Choroid plexus epithelial cell (primary cell): ENCODE measurements around the gene BPI.

Experiments
- DNase-seq: peaks from one replicate; pipeline ENCODE4 v3.0.0-alpha.2; 2010; ENCODE audit warnings: low read depth
- H3K4me3 ChIP-seq: 2 replicates; pipeline ENCODE4 v1.5.1; 2011; ENCODE audit warnings: low read depth, mild to moderate bottlenecking, control low read depth, low read length, moderate library complexity
- TF ChIP-seq, protein P1 (sequence below): conservative IDR thresholded peaks from 2 replicates; pipeline ENCODE4 v1.5.1; 2011; ENCODE audit warnings: low read depth, mild to moderate bottlenecking, control low read depth, inconsistent platforms, low read length, moderate library complexity

BPI gene

DNA sequence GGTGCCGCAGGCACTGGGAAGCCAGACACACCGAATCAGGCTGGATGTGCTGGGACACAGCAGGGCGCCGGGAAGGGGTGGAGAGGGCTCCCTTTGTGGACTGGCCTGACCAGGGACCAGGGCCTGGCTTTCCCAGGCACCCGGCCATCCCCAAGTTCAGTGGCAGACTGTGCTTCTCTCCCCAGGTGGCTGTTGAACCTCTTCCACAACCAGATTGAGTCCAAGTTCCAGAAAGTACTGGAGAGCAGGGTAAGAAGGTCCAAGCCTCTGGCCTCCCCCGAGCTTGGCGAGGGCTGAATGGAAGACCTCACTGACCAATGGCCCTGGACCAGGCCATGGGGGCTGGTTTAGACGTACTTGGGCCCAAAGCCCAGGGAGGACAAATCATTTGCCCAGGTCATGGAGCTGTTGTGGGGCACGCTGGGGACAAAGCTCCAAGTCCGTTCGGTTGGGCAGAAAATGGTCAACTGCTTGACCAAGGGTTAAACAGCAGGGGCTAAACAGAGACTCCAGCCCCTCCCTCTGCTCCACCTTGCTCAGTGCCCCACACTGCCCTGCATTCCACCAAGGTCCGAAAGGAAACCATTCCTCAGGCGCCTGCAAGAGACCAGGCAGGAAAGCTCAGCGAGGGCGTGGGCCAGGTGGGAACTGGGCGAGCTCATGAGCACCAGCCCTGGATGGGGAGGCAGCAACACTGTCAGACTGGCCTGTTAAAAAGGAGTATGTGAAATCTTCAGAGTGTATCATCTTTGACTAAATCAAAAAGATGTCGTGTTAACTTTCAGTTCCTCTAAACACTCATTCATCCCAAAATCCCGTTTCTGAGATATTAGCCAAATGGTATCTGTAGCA is 51.4 kb downstream of the BPI start:
- TF ChIP-seq, protein P1, sequence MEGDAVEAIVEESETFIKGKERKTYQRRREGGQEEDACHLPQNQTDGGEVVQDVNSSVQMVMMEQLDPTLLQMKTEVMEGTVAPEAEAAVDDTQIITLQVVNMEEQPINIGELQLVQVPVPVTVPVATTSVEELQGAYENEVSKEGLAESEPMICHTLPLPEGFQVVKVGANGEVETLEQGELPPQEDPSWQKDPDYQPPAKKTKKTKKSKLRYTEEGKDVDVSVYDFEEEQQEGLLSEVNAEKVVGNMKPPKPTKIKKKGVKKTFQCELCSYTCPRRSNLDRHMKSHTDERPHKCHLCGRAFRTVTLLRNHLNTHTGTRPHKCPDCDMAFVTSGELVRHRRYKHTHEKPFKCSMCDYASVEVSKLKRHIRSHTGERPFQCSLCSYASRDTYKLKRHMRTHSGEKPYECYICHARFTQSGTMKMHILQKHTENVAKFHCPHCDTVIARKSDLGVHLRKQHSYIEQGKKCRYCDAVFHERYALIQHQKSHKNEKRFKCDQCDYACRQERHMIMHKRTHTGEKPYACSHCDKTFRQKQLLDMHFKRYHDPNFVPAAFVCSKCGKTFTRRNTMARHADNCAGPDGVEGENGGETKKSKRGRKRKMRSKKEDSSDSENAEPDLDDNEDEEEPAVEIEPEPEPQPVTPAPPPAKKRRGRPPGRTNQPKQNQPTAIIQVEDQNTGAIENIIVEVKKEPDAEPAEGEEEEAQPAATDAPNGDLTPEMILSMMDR, result no peak
- no peak overlapping the region for H3K4me3 ChIP-seq
- DNase-seq, result no peak

DNA sequence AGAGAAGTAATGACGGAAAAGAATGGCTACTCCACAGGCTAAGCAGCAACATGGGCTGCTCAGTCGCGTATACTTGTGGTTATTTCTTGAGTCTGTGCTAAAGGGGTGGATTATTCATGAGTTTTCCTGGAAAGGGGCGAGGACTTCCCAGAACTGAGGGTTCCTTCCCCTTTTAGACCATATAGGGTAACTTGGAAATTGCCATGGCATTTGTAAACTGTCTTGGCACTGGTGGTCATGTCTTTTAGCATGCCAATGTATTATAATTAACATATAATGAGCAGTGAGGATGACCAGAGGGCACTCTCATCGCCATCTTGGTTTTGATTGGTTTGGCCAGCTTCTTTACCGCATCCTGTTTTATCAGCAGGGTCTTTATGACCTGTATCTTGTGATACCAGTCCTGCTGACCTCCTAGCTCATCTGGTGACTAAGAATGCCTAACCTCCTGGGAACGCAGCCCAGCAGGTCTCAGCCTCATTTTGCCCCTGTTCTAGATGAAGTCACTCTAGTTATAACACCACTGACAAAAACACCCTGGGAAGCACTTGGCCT is 53.8 kb downstream of the BPI start:
- TF ChIP-seq, protein P1, result no peak
- DNase-seq, result no peak
- no peak overlapping the region for H3K4me3 ChIP-seq

DNA sequence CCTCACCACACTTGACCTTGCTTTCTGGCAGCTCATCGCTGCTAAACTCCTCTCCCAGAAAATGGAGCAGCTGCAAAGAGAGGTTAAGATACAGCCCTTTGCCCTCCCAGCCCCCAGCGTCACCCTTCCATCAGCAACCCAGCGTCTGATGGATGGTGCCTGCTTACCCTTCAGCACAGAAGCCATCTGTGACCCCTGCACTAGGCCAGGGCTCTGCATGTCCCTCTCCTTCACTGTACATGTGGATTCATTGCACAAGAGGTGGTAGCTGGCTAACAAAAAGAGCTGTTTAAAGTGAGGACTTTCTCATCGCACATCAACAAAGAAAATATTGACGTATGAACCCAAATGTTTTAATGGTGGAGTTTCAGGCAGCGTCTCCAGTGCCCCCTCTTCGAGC is 54.6 kb downstream of the BPI start:
- H3K4me3 ChIP-seq, result no peak overlapping the region
- TF ChIP-seq, protein P1, result no peak
- no peak for DNase-seq

DNA sequence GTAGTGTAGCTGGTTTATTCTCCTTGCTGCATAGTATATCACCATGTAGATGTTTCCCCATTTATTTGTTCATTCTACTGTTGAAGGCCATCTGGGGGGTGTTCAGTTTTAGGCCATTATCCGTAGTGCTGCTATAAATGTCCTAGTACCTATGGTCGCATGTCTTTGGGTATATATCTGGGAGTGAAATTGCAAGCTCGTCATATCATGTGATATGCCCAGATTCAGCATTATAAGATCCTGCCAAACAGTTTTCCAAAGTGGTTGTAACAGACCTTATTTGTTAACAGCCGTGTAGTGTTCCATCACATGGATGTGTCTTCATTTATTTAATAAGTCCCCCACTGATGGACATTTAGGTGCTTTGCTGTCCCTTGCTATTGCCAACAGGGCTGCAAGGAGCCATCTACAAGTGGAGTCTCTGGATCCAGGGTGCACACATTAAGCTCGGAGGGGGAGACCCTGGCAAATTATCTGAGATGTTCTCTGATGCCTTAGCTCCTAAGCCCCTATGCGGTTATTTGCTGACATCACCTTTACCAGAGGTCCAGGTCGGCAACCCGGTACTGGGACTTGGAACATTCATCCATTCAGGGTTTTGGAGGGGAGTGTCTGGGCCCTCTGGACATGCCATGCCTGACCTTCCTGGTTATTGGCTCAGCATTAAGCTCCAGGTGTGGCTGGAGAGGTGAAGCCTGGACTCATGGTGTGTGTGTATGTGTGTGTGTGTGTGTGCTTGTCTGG is 59.2 kb downstream of the BPI start:
- TF ChIP-seq, protein P1, result no peak
- H3K4me3 ChIP-seq, result no peak overlapping the region
- DNase-seq, result no peak

DNA sequence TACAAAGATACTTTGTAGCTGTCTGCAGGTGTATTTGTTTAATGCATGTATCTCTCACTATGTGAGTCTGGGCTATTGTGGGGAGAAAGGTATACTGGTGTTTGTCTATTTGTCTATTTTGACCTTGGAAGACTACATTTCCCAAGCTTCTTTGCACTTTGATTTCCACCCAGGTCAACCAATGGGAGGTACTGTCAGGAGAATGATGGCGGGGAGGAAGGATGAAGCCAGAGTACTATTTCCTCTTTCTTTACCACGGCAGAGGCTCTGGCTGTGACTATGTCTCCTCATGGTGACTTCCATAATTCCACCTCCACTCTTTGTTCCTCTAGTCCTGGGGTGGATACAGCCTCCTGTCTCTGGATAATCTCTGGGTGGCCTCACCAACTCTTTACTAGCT is 65.4 kb downstream of the BPI start:
- TF ChIP-seq, protein P1, result no peak
- peak; percentile 46 for DNase-seq

DNA sequence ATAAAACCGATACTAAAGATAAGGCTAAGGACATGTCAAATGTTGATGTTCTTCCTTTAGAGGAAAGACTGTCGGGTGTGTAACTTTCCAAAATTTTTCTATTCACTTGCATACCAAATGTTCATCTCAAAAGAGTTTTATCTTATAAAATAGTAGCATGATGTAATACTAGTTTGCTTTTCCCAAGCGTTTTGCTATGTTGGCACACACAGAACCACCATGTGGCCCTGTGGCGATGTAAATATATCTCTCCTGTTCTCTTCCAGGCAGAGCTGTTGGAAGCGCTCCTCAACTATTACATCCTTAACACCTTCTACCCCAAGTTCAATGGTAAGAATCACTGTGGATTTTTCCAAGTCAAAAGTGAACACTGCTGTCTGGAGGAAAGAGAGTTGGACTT is 68.8 kb downstream of the BPI start:
- peak; percentile 17 for DNase-seq
- H3K4me3 ChIP-seq, result no peak overlapping the region
- TF ChIP-seq, protein P1, result no peak

More for the DNA sequence above, 65.4 kb downstream of the BPI start:
- peak overlapping the region; percentile 25 for H3K4me3 ChIP-seq
